Measurements from ENCODE around the gene ZNF775.
A peak's percentile ranks its signal among the peaks of the same experiment; 100 is the strongest.

Gene ZNF775

DNA sequence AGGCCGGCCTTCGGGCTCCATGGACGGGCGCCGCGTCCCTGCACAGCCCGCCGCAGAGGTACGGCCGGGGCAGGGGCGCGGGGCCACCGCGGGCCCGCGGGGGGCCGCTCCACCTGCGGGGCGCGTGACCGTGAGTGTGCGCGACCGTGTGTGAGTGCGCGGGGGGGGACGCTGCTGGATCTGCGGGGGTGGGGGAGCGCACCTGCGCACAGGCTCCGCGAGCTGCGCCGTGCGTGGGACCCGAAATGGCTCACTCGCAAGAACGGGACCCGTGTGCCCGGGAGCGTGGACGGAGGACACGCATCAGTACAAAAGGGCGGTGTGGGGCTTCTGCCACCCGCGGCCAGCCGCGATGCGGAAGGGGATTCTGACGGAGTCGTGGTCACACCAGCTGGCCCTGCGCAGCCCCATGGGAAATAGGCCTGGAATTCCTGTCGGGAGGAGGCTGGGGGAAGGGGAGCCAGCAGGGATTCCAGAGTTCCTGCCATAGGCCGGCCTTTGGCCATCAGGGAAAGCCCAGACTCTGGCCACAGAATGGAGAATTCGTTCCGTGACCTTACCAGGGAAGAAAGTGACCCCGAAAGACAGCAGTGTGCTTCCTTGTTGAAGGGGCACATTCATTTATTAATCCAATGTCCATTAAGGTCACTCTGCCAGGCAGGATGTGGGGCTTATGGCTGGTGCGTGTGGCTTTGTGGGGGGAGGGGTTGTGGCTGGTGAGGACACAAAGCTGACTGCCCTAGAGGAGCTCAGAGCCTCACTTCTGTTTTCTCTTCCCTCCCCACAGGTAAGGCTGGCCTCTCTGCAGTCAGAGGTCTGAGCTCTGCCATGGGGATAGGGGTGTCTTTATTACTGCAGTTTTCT lies 10.0 kb upstream of the ZNF775 start:
- peak in 30 of 51 donors; percentile 30 to 92 (median 72) for DNase-seq

DNA sequence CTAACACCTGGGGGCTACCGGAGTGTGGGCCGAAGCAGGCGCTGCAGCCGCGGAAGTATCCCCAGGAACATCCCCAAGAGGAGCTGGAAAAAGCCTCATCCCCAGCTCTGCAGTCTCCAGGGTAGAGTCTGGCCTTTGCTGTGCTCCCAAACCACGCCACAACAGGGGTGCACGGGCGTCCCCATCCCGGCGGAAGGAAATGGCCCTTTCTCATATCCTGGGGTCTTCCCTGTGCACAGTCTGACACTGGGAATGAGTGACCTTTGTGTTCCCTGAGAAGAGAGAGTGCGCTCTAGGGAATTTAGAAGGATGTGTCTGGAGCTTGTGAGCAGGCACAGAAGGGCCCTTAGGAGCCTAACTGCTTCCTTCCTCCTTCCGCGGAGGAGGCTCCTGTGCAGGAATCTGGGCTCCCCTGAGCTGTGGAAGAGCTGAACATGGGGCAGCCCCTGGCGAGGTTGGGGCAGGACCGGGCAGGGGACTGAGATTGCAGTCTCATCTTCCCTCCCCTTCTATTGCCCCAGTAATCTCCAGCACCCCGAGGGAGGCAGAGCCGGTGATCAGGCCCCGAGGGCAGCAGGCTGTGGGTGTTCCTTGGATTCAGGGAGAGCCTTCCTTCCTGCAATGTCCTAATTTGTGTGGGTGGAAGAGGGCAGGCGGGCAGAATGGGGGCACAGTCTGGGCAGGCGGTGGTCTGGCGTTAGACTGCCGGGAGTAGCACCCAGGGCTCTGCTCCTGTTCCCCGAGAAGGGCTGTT lies 9.2 kb upstream of the ZNF775 start:
- DNase-seq, result no peak

DNA sequence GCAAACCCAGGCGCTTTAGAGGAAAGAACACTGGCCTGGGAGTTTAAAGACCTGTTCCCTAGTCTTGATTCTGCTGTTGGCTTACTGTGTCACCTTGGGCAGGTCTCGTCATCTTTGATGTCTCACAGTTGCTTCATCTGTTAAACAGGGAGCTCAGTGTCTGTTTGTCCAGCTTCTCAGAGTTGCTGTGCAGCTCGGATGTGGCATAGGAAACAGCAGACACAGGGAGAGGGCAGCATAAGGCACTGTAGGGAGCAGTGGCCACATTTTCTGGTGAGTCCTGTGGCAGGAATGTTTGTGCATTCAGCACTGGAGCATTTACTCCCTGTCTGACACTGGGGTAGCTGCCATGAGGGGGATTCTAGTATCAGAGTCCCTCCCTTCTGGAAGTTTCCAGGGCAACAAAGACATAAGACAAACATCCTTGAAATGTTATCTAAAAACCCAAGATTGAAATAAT lies 8.5 kb upstream of the ZNF775 start:
- DNase-seq, result no peak

DNA sequence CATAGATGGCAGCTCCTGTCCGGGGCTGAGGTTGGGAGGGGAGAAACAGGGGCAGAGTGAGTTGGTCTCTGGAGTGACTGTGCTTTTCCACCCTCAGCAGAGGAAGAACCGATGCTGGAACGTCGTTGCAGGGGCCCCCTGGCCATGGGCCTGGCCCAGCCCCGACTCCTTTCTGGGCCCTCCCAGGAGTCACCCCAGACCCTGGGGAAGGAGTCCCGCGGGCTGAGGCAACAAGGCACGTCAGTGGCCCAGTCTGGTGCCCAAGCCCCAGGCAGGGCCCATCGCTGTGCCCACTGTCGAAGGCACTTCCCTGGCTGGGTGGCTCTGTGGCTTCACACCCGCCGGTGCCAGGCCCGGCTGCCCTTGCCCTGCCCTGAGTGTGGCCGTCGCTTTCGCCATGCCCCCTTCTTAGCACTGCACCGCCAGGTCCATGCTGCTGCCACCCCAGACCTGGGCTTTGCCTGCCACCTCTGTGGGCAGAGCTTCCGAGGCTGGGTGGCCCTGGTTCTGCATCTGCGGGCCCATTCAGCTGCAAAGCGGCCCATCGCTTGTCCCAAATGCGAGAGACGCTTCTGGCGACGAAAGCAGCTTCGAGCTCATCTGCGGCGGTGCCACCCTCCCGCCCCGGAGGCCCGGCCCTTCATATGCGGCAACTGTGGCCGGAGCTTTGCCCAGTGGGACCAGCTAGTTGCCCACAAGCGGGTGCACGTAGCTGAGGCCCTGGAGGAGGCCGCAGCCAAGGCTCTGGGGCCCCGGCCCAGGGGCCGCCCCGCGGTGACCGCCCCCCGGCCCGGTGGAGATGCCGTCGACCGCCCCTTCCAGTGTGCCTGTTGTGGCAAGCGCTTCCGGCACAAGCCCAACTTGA lies 7.8 kb upstream of the ZNF775 start:
- DNase-seq, result no peak

DNA sequence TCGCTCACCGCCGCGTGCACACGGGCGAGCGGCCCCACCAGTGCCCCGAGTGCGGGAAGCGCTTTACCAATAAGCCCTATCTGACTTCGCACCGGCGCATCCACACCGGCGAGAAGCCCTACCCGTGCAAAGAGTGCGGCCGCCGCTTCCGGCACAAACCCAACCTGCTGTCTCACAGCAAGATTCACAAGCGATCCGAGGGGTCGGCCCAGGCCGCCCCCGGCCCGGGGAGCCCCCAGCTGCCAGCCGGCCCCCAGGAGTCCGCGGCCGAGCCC lies 7.2 kb upstream of the ZNF775 start:
- no peak for DNase-seq

DNA sequence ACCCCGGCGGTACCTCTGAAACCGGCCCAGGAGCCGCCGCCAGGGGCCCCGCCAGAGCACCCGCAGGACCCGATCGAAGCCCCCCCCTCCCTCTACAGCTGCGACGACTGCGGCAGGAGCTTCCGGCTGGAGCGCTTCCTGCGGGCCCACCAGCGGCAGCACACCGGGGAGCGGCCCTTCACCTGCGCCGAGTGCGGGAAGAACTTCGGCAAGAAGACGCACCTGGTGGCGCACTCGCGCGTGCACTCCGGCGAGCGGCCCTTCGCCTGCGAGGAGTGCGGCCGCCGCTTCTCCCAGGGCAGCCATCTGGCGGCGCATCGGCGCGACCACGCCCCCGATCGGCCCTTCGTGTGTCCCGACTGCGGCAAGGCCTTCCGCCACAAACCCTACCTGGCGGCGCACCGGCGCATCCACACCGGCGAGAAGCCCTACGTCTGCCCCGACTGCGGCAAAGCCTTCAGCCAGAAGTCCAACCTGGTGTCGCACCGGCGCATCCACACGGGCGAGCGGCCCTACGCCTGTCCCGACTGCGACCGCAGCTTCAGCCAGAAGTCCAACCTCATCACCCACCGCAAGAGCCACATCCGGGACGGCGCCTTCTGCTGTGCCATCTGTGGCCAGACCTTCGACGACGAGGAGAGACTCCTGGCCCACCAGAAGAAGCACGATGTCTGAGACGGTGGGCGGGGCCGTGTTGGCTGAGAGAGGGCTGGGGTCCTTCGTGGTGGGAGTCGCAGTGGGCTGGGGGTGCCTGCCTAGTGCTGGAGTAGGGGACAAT lies 6.7 kb upstream of the ZNF775 start:
- DNase-seq, result no peak

DNA sequence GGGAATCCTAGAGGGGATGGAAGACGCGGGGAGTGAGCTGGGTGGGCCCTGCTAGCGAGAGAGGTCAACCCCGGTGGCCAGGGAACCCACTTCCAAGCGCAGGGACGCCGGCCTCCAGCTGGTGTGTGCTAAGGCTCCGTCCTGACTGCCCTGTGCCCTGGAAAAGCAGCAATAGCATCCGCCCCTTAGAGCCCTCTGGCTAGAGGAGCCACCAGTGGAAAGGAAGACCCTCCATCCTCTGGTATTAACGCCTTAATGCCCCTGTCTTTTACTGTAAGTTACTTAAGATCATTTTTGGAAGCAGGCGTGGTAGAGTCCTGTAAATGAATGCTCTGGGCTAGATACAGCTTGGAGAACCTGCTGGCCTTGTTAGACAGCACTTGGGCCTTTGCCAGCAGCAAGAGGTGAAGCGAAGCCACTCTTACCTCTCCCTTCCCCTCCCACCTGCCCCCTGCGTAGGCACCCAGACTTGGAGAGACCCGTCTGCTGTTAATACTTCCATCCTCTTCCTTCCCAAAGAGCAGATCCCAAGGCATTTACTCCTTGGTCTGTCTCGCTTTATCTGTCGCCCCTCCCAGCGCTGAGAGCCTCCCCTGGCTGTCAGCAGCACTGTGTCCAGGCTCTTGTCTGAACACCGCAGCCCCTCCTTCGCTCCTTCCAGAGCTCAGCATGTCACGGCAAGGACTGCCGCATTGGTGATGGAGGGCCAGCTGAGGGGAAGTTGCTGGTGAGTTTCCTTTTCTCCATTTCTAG lies 5.9 kb upstream of the ZNF775 start:
- no peak for DNase-seq

DNA sequence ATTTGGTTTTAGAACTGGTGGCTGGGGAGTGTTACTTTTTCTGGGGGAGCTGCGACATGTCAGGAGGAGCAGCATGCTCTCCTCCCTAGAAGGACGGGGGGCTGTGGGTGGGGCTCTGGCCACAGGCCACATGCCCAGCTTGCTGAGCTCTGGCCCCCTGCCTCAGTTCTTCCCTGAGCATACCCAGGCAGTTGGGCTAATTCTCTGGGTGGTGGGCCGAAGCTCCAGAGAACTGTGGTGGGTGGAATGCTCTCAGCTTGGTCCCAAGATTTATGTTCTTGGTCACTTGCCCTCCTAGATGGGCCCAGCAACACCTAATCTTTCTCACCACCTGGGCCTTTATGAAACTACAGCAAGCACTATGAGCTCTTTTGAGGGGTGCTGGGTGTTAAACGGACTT lies 5.1 kb upstream of the ZNF775 start:
- DNase-seq, result no peak

DNA sequence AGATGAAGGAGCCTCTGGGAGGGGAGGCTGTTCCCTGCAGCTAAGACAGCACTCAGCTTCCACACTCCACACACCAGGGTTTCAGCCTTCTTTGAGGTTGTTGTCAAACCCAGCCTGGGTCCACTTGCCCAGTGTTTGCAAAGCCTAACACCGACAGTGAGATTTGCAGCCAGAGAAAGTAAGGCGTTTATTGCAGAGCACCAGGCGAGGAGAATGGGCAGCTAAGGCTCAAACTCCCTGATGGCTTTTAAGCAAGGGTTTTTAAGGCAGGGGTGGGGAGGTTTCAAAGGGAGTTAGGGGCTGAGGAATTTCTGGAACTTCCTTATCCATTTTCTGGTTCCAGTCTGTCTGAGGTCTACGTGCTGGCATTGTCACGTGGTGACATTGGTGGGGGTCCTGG lies 4.7 kb upstream of the ZNF775 start:
- no peak for DNase-seq

DNA sequence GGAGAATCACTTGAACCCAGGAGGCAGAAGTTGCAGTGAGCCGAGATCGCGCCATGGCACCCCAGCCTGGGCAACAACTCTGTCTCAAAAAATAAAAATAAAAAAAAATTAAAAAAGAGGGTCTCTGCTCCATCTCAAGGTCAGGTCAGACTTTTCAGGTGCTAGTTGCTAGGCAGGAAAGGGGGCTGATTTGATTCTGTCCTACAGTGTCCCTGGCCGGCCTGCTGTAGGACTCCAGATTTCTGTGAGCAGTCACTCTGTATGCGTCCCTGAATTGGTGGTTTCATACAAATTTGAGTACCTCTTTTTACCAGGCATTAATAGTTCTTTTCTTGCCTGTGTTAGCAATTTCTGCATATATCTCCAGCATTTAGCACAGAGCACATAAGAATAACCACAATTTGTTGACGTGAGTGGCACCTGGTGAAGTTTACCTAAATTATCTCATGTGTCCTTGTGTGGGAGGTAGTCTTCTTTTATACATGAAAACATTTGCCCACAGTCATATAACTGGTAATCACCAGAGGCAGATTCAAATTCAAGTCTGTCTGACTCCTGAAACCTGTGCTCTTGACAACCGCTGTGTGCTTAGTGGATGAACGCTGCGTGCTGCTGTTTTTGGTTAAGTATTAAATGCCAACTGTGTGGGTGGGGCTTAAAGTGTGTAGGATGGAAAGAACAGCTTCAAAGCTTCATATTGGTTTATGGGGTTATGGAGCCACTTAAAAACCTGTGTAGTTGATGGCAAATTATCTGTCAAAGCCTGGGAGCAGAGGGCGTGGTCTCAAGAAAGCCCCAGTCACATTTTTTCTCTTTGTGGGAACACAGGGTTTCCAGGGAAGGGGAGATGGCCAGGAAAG lies 3.2 kb upstream of the ZNF775 start:
- DNase-seq, result peak in 1 of 51 donors; percentile 28

DNA sequence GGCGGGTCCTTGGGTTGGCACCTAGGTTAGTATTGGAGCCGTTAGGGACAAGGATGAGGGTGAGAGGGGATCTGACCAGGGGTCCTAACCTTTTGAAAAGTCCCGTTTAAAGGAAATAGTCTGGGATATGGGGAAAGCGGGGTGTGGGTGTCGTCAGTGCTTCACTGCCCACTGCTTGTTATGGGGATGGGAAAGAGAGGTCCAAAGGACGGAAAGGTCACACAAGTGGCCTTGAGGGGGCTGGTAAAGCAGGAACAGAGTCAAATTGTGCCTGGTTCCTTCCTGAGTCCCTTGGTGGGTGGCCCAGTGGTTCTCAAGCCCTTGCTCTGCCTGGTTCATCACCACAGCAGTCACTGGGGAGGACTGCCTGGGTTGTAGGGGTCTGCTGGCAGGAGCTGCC lies 2.6 kb upstream of the ZNF775 start:
- no peak for DNase-seq

DNA sequence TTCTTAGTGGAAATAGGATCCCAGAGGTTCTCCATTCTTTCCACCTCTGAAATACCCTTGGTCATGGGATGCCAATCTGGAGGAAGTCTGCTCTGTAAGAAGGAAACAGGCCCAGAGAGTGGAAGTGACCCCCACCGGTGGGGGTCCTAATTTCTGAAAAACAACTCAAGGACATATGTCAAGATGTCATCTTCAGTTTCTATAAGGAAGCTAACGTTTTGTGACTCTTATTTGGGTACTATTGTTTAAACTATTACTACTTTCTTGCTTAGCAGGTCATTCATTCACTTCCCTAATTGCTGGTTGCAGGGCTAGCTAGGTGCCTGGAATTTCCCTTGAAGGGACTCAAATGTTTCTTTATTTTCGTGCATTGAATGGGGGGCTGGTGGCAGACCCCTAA lies 1.9 kb upstream of the ZNF775 start:
- DNase-seq, result no peak

DNA sequence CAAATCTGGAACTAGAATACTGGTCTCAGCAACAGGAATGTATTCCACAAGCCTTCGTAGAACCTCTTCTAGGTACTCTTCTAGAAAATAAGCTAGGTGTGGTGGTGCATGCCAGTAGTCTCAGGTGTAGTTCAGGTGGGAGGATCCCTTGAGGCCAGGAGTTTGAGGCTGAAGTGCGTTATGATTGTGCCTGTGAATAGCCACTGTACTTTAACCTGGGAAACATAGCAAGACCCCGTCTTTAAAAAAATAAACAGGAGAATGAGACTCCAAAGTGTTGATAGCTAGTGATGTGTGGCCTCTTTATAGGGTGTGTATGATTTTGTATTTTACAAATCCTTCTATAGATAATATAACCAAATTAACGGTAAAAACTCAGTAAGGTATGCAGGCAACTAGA lies 1.5 kb upstream of the ZNF775 start:
- DNase-seq, result no peak

DNA sequence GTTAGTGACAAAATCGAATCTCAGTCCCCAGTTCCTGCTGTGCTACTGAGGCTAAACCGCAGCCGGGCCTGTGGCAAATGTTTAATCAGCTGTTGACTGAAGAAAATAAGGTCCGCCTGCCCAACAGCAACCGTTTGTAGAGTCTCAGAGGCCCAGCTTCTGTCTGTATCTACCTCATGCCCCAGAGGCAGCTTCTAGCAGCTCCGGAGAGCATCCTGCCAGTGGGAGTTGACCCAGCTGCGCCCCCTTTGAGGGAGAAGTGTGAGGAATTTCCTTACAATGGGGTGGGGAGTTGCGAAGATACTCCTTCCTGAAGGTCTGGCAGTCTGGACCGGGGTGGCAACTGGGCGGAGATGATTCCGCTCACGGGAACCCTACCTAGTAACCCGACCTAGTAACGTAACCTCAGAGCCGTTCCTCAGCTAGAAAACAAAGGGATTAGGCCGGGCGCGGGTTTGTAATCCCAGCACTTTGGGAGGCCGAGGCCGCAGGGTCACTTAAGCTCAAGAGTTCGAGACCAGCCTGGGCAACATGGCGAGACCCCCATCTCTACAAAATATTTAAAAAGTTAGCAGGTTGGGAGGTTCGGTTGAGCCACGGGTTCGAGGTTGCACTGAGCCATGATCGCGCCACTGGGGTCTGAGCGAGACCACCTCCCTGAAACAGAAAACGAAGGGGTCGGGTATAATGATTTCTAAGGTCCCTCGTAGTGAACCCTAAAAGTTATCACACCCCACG lies 846 bp upstream of the ZNF775 start:
- peak in 27 of 51 donors; percentile 22 to 72 (median 33) for DNase-seq

DNA sequence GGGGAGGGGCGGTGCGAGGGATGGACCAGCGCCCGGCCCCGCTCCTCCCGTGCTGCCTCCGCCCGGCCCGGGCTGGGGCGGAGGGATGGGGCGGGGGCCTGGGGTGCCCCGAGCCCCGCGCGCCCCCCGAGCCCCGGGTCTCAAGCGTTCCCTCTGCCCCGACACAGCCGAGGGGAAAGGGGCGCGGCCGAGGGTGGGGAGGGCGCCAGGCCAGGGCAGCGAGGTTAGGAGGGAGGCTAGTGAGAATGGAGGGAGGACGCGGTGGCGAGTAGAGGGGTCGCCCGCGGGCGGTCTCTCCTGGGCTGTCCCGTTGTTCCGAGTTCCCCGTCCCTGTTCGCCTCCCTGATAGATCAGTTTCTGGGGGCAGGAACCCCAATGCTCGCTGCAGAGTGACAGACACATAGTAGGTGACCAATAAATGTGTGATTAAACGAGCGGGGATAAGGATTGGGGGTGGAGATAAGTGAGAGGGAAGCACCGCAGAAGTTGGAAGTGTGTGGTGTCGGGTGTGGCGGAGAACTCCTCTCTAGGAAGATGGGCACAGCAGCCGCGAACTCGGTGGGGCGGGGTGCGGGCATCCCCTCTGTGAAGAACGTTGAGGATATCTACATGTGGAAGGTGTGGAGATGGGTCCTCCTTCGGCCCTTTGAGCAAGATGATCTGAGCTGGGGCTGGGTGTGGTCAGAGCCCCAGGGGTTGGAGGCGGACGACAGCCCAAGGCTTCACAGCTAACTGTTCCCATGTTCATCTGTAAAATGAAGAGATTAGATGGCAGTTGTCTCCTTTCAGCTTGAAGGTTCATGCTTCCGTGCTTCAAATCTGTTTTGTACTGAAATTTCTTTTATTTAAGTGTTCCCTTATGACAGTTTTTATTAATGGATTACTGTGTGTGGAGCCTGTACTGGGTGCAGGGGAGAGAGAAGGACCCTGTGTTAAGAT lies 580 bp downstream of the ZNF775 start:
- DNase-seq, result peak in 10 of 51 donors; percentile 31 to 70 (median 54)

DNA sequence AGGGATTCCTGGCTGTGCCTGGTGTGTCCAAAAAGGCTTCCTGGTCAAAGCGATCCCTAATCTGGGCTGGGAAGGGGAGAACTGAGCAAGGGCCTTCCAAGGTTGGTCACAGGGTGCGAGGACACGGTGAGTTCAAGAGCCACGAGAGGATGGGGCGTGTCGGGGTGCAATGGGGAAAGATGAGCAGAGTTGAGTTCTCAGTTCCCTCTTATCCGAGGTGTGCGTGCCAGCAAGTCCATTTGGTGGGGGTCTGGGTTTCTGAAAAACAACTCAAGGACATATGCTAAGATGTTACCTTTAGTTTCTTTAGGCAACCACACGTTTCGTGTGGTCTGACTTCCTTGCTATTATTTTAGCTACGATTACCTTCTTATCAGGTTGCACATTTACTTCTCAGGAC lies 1.3 kb downstream of the ZNF775 start:
- DNase-seq, result no peak

DNA sequence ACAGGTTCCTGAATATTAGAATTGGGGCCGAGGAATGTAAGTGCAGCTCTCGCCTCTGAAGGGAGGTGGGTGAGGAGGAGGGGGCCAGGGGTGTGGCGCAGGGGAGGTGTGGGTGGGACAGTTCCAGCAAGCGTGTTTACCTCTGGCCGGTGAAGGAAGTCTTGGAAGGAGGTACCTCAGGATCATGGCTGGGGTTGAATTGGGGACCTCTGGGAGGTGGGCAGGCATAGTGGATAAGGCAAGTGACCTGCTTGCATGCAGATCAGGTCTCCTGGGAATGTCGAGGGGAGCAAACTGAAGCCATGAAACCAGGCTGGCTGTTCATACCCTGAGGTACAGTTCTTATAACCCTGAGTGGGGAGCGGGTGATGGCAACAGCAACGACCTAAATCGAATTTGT lies 2.0 kb downstream of the ZNF775 start:
- DNase-seq, result no peak

DNA sequence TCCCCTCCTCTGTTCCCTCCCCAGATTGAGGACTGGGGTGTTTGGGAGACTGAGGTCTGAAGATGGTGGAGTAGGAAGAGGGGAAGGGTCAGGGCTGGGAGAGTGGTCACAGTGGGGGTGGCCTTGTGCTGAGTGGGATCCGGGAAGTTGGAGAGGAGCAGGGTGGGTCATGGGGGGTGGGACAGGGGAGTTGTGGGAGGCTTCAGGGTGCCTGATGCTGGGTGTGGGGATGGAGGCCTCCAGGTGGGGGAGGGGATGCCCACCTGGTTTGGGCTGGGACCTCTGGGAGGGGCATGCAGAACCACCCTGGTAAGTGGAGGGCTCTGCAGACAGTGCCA lies 2.6 kb downstream of the ZNF775 start:
- DNase-seq, result peak in 1 of 51 donors; percentile 3

Data from hypothalamus (tissue), 51 donors.